K562 (cell line): ENCODE data around the gene C12orf43. TPM values are rescaled to one million over a fixed set of nuclear protein-coding genes. Genes with fewer than 3 reads are reported as not detected.
"Not testable (repeated sequence)": the region's sequence is repeated elsewhere in the genome, so short reads cannot be mapped to it uniquely, and the experiment has no call there.

Source experiments
- ATAC-seq: fragments of 200-7000 bp; cut with Tn5 transposase; 3 replicates; pipeline ENCODE4 v1.9.1; 2020; ENCODE audit warnings: moderate library complexity
- BruUV-seq: library from RNA; stranded (reverse); fragments of 400-500 nt; replicated peaks from 2 replicates; lab custom pipeline; 2021; lab: Mats Ljungman, UMichigan
- CTCF ChIA-PET: fragments of 300-600 bp; formaldehyde crosslinking; extraction: SDS; loops from one replicate; lab custom pipeline; 2021; ENCODE audit warnings: low intra/inter-chr PET ratio; lab: Yijun Ruan, JAX
- POLR2A ChIA-PET: fragments of 300-600, 350-650 bp; sonication (Branson Sonifier 250); formaldehyde crosslinking; extraction: SDS; loops from one replicate; lab custom pipeline; 2021; ENCODE audit warnings: antibody characterized with exemption, inconsistent platforms; lab: Yijun Ruan, JAX
- DNase-seq, 4 experiments: peaks; one replicate each; pipeline versions ENCODE4 v3.0.0 to v3.0.0-alpha.2; 2011 to 2018; ENCODE audit warnings: low spot score in 3 of 4, mixed read lengths in 3 of 4; ENCODE audit errors: extremely low read depth in 1 of 4
- FAIRE-seq: peaks from 2 replicates; lab custom pipeline; 2011; peaks lifted over from hg19 to GRCh38; lab: Jason Lieb, UNC
- H2AFZ ChIP-seq: 2 replicates; pipeline ENCODE4 v1.6.0; 2011; ENCODE audit warnings: low read depth, low read length, control low read depth, inconsistent platforms
- H3K27ac ChIP-seq: fragments of 200-600 bp; 3 replicates; pipeline ENCODE4 v1.8.0; 2011; ENCODE audit warnings: low read depth, mild to moderate bottlenecking, control low read depth, inconsistent platforms, low read length, moderate library complexity, mixed read lengths; ENCODE audit errors: extremely low read depth
- H3K27me3 ChIP-seq, 2 experiments: fragments of 300-600 bp in 1 of 2; 2 replicates in 1 of 2; 3 replicates in 1 of 2; pipeline versions ENCODE4 v1.6.0 to v1.8.0; 2011; ENCODE audit warnings: inconsistent platforms in 2 of 2, low read length in 2 of 2, mild to moderate bottlenecking in 1 of 2, mixed read lengths in 1 of 2, moderate library complexity in 1 of 2; ENCODE audit not compliant: control insufficient read depth in 2 of 2, insufficient read depth in 2 of 2
- H3K36me3 ChIP-seq: fragments of 300-600 bp; 3 replicates; pipeline ENCODE4 v1.8.0; 2011; ENCODE audit warnings: mild to moderate bottlenecking, low read length, inconsistent platforms; ENCODE audit not compliant: control insufficient read depth, insufficient read depth
- H3K4me1 ChIP-seq, 2 experiments: fragments of 200-600 bp in 1 of 2; replicated peaks in 1 of 2; 2 replicates in 1 of 2; 3 replicates in 1 of 2; pipeline versions ENCODE4 v1.5.1 to v1.8.0; 2011; ENCODE audit warnings: inconsistent platforms in 2 of 2, low read length in 2 of 2, mild to moderate bottlenecking in 1 of 2, mixed read lengths in 1 of 2, moderate library complexity in 1 of 2; ENCODE audit not compliant: control insufficient read depth in 2 of 2, insufficient read depth in 2 of 2
- H3K4me2 ChIP-seq: 2 replicates; pipeline ENCODE4 v1.6.1; 2011; ENCODE audit warnings: low read length, control low read depth, inconsistent platforms, mixed read lengths; ENCODE audit not compliant: insufficient read depth
- H3K4me3 ChIP-seq: fragments of 200-600 bp; sonication (generic), shearing (Covaris generic); 2 replicates; pipeline ENCODE4 v1.5.1; 2016; ENCODE audit warnings: control low read depth, inconsistent platforms
- H3K79me2 ChIP-seq: fragments of 200-600 bp; 3 replicates; pipeline ENCODE4 v1.8.0; 2011; ENCODE audit warnings: low read length, inconsistent platforms; ENCODE audit not compliant: control insufficient read depth, insufficient read depth
- H3K9ac ChIP-seq, 2 experiments: 2 replicates each; pipeline versions ENCODE4 v1.6.0 to v1.6.1; 2011; ENCODE audit warnings: low read depth in 2 of 2, low read length in 2 of 2, control low read depth in 1 of 2, inconsistent platforms in 1 of 2, mild to moderate bottlenecking in 1 of 2, mixed read lengths in 1 of 2; ENCODE audit not compliant: insufficient read depth in 1 of 2
- H3K9me1 ChIP-seq: one replicate; pipeline ENCODE4 v1.6.0; 2011; ENCODE audit warnings: inconsistent platforms, mild to moderate bottlenecking, low read length, moderate library complexity; ENCODE audit not compliant: control insufficient read depth, insufficient read depth
- H3K9me3 ChIP-seq: replicated peaks from 2 replicates; pipeline ENCODE4 v1.5.1; 2011; ENCODE audit warnings: low read depth, low read length, inconsistent platforms; ENCODE audit not compliant: control insufficient read depth, insufficient read depth
- H4K20me1 ChIP-seq: replicated peaks from 2 replicates; pipeline ENCODE4 v1.6.1; 2011; ENCODE audit warnings: low read length, inconsistent platforms, mixed read lengths; ENCODE audit not compliant: control insufficient read depth, insufficient read depth
- CBX8 ChIP-seq: fragments of 200-600 bp; sonication (generic); IDR thresholded peaks from 2 replicates; pipeline ENCODE4 v1.6.1; 2012; ENCODE audit warnings: borderline replicate concordance, mixed run types, low read depth, mild to moderate bottlenecking, moderate library complexity, mixed read lengths, low read length, control low read depth, inconsistent platforms; ENCODE audit not compliant: poor library complexity, severe bottlenecking; ENCODE audit errors: extremely low read depth
- ZNF134 ChIP-seq: fragments of 250-450 bp; sonication (Bioruptor Pico); conservative IDR thresholded peaks from 2 replicates; pipeline ENCODE4 v1.4.0; 2020
- WGBS: fragments of 100-300 bp; shearing (Covaris generic); methylation state at CpG from one replicate; pipeline ENCODE4 v1.1.6; 2016; ENCODE audit warnings: low coverage, mixed read lengths; ENCODE audit not compliant: insufficient coverage; ENCODE audit errors: missing lambda C conversion rate; 5-methylcytosine and 5-hydroxymethylcytosine counted together
- in situ Hi-C: fragments of 300-500 bp; cut with MboI; formaldehyde crosslinking; loops from 4 replicates; pipeline ENCODE4 v1.15.0; 2018; ENCODE audit warnings: inconsistent platforms, mixed read lengths
- intact Hi-C: fragments of 100-400 bp; cut with micrococcal nuclease; formaldehyde crosslinking; loops from 2 replicates; pipeline ENCODE4 v1.14.2; 2022
- polyA plus RNA-seq, 8 experiments: library from polyadenylated mRNA; depleted of rRNA in 4 of 8; stranded (reverse) in 5 of 8; unstranded in 3 of 8; fragments of >200 nt; fragmentation: Nextera tagmentation in 2 of 8; fragmentation: Illumina TruSeq in 1 of 8; extraction: Ambion mirVana in 2 of 8; extraction: Trizol in 1 of 8; gene quantifications; 2 replicates each; pipeline versions ENCODE4 v1.2.1 to v1.2.3, GENCODE V29; 2011 to 2014; ENCODE audit warnings: inconsistent platforms in 1 of 8, missing spikeins in 1 of 8
- total RNA-seq, 7 experiments: library from RNA; depleted of rRNA in 6 of 7; stranded (reverse); fragments of >200 nt in 6 of 7; fragmentation: Illumina TruSeq in 2 of 7; extraction: Trizol in 2 of 7; gene quantifications; 2 replicates each; pipeline versions ENCODE4 v1.2.1 to v1.2.3, GENCODE V29; 2011 to 2021; ENCODE audit warnings: low replicate concordance in 1 of 7
- TF ChIP-seq, protein P1 (sequence below): IDR thresholded peaks from 2 replicates; pipeline ENCODE4 v1.6.1; 2016; ENCODE audit warnings: missing genetic modification characterization, missing compliant biosample characterization

Gene C12orf43
- total and polyA plus RNA-seq, 9 of the 15 experiments (the other 6 are each of a cell fraction or from before 2014, with no cell fraction given), result 4.3 to 22.2 (median 16.8) TPM

DNA sequence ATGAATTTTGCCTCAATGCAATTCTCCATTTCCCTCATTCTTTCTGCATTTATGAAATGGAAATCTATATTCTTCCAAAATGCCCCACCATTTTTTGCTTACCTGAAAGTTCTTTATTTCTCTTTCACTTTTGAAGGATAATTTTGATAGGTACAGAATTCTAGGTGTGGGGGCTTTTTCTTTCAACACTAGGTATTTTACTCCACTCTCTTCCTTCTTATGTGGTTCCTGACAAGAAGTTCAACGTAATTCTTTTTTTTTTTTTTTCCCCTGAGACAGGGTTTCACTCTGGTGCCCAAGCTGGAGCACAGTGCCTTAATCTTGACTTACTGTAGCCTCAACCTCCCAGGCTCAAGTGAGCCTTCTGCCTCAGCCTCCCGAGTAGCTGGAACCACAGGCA lies 49.1 kb upstream of the C12orf43 start:
- Histone ChIP-seq H3K27me3 (peaks cover 18 to 22% of the 10 kb centered on the region in 2 experiments), H3K9me1 (no peaks in the 10 kb centered on the region), H3K9me3 (no peaks in the 10 kb centered on the region), H3K9ac (no peak overlapping the region), H3K4me3 (no peak overlapping the region), H4K20me1 (no peaks in the 10 kb centered on the region; the same call in 1 of the 2 replicates), H3K36me3 (no peaks in the 10 kb centered on the region), H3K4me1 (no peaks in the 10 kb centered on the region; a peak in 1 of 5 replicates), H3K79me2 (no peaks in the 10 kb centered on the region), H2AFZ (no peak overlapping the region), H3K27ac (no peak overlapping the region), H3K4me2 (no peak overlapping the region)
- DNase-seq (no peak), FAIRE-seq (no peak), ATAC-seq (no peak)
- no TSS peak for BruUV-seq
- in situ Hi-C loops, result no loop called here
- TF ChIP-seq, protein P1, sequence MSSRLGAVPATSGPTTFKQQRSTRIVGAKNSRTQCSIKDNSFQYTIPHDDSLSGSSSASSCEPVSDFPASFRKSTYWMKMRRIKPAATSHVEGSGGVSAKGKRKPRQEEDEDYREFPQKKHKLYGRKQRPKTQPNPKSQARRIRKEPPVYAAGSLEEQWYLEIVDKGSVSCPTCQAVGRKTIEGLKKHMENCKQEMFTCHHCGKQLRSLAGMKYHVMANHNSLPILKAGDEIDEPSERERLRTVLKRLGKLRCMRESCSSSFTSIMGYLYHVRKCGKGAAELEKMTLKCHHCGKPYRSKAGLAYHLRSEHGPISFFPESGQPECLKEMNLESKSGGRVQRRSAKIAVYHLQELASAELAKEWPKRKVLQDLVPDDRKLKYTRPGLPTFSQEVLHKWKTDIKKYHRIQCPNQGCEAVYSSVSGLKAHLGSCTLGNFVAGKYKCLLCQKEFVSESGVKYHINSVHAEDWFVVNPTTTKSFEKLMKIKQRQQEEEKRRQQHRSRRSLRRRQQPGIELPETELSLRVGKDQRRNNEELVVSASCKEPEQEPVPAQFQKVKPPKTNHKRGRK (tag), result peak; percentile 40; the same call in 1 of the 2 replicates
- TF ChIP-seq ZNF134 (CRISPR knock-in tag), result no peak
- ChIA-PET CTCF (interaction anchor here (0.7 kb wide), 1 partner anchor 487 kb away, joined by 4 read pairs; no protein-coding TSS in a partner anchor), POLR2A (interaction anchor here (0.8 to 2.2 kb wide), 2 partner anchors 13 to 14 kb away, joined by 5 to 6 read pairs; no protein-coding TSS in a partner anchor)
- intact Hi-C loops, result no loop called here
- 0% methylated on average over 2 of the region's 2 CpGs for WGBS

DNA sequence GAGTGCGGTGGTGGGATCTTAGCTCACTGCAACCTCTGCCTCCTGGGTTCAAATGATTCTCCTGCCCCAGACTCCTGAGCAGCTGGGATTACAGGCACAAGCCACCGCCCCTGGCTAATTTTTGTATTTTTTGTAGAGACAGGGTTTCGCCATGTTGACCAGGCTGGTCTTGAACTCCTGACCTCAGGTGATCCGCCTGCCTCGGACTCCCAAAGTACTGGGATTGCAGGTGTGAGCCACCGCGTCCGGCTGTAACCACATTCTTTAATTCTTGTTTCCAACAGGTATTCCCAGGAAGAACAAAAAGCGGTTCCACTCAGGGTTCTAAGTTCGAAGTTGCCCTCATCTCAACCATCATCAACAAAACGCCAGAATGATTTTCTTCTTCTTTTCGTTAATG lies 48.3 kb upstream of the C12orf43 start:
- FAIRE-seq, result not testable (repeated sequence)
- intact Hi-C loops, result loop anchor here (5.0 kb wide), 1 partner anchor 148 kb away; the partner anchor contains the start of gene P2RX4

More for the DNA sequence above, 48.3 kb upstream of the C12orf43 start:
- not testable (repeated sequence) for BruUV-seq, H3K9ac ChIP-seq
- peaks cover 18 to 22% of the 10 kb centered on the region in 2 experiments for H3K27me3 ChIP-seq
- peak; percentile 72 for TF ChIP-seq CBX8
- TF ChIP-seq, all 486 proteins: peak for 1; not testable (repeated sequence) for 485
- H3K79me2 ChIP-seq, H3K9me1 ChIP-seq, H3K4me3 ChIP-seq, H3K4me1 ChIP-seq, ATAC-seq, H4K20me1 ChIP-seq, CTCF ChIA-PET, H3K27ac ChIP-seq, H3K9me3 ChIP-seq, H2AFZ ChIP-seq, H3K4me2 ChIP-seq, H3K36me3 ChIP-seq, DNase-seq: not testable (repeated sequence)
- WGBS, result 4% methylated on average over 12 of the region's 12 CpGs
- POLR2A ChIA-PET, result interaction anchor here (0.8 to 2.2 kb wide), 2 partner anchors 13 to 15 kb away, joined by 5 to 6 read pairs; no protein-coding TSS in a partner anchor
- in situ Hi-C loops, result loop anchor here (5.0 kb wide), 1 partner anchor 163 kb away; no protein-coding TSS in a partner anchor
